Measurements from ENCODE around the gene AUNIP. TPM values are rescaled to one million over a fixed set of nuclear protein-coding genes. Genes with fewer than 3 reads are reported as not detected.

The AUNIP gene
- polyA plus RNA-seq, 3 donors, result 0.19 to 0.44 (median 0.44) TPM

- Histone ChIP-seq H2AFZ (ENCODE audit: insufficient read depth, low read depth, low read length, poor library complexity, severe bottlenecking) (peak overlapping the region; percentile 65), H3K4me3 (replicated peaks in 1 of 3; ENCODE audit: low read depth in 2 of 3, low read length in 3 of 3) (no peak overlapping the region), H3K79me2 (ENCODE audit: insufficient read depth, low read length) (peaks cover 10% of the 10 kb centered on the region), H3K27ac (ENCODE audit: low read depth in 1 of 2, low read length in 2 of 2) (peak overlapping the region in 1 of 2 donors; percentile 34), H3K4me2 (replicated peaks; ENCODE audit: extremely low read depth, low read length, poor library complexity, severe bottlenecking) (peak overlapping the region; percentile 21), H3K27me3 (ENCODE audit: control insufficient read depth in 2 of 2, insufficient read depth in 2 of 2, low read length in 2 of 2) (no peaks in the 10 kb centered on the region), H3K9ac (ENCODE audit: insufficient read depth, low read length, poor library complexity, severe bottlenecking) (no peak overlapping the region), H3K36me3 (replicated peaks in 1 of 2; ENCODE audit: control insufficient read depth in 1 of 2, insufficient read depth in 2 of 2, low read length in 2 of 2) (peaks cover 0 to 31% of the 10 kb centered on the region in 2 donors), H4K20me1 (ENCODE audit: insufficient read depth, low read length) (no peaks in the 10 kb centered on the region), H3K9me3 (replicated peaks in 1 of 2; ENCODE audit: control insufficient read depth in 1 of 2, insufficient read depth in 1 of 2, low read length in 2 of 2) (no peaks in the 10 kb centered on the region), H3K4me1 (ENCODE audit: control insufficient read depth in 1 of 2, insufficient read depth in 2 of 2, low read length in 2 of 2) (peaks cover 15 to 19% of the 10 kb centered on the region in 2 donors)
- H3K27ac Mint-ChIP-seq, result peak overlapping the region in 3 of 7 donors; percentile 41 to 66 (median 63)
- H3K4me3 Mint-ChIP-seq, result no peak overlapping the region
- DNase-seq, result peak; percentile 85 to 89 (median 86)
- 20% methylated on average over 9 of the region's 12 CpGs for WGBS (ENCODE audit: insufficient coverage)
- intact Hi-C loops (cut with micrococcal nuclease), result loop anchor here in 1 of 2 donors (1.0 kb wide), 1 partner anchor 102 kb away; no protein-coding TSS in a partner anchor
- TF ChIP-seq, protein P1, sequence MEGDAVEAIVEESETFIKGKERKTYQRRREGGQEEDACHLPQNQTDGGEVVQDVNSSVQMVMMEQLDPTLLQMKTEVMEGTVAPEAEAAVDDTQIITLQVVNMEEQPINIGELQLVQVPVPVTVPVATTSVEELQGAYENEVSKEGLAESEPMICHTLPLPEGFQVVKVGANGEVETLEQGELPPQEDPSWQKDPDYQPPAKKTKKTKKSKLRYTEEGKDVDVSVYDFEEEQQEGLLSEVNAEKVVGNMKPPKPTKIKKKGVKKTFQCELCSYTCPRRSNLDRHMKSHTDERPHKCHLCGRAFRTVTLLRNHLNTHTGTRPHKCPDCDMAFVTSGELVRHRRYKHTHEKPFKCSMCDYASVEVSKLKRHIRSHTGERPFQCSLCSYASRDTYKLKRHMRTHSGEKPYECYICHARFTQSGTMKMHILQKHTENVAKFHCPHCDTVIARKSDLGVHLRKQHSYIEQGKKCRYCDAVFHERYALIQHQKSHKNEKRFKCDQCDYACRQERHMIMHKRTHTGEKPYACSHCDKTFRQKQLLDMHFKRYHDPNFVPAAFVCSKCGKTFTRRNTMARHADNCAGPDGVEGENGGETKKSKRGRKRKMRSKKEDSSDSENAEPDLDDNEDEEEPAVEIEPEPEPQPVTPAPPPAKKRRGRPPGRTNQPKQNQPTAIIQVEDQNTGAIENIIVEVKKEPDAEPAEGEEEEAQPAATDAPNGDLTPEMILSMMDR (IDR thresholded peaks at IDR 0.05), result peak; percentile 97
- H3K36me3 Mint-ChIP-seq, result peaks cover 13 to 29% of the 10 kb centered on the region in 2 donors
- H3K27me3 Mint-ChIP-seq (ENCODE audit: low read depth in 3 of 3), result no peaks in the 10 kb centered on the region
- H3K4me1 Mint-ChIP-seq, result peaks cover 20% of the 10 kb centered on the region
- H3K9me3 Mint-ChIP-seq, result no peaks in the 10 kb centered on the region
Observed at GRCh38 chr1:25895365-25895990, 36.2 kb upstream of the AUNIP start.

- Histone ChIP-seq H3K9me3 (replicated peaks in 1 of 2; ENCODE audit: control insufficient read depth in 1 of 2, insufficient read depth in 1 of 2, low read length in 2 of 2) (no peaks in the 10 kb centered on the region), H3K9ac (ENCODE audit: insufficient read depth, low read length, poor library complexity, severe bottlenecking) (no peak overlapping the region), H3K36me3 (replicated peaks in 1 of 2; ENCODE audit: control insufficient read depth in 1 of 2, insufficient read depth in 2 of 2, low read length in 2 of 2) (peaks cover 0 to 7% of the 10 kb centered on the region in 2 donors), H3K79me2 (ENCODE audit: insufficient read depth, low read length) (no peaks in the 10 kb centered on the region), H2AFZ (ENCODE audit: insufficient read depth, low read depth, low read length, poor library complexity, severe bottlenecking) (no peak overlapping the region), H4K20me1 (ENCODE audit: insufficient read depth, low read length) (no peaks in the 10 kb centered on the region), H3K4me3 (replicated peaks in 1 of 3; ENCODE audit: low read depth in 2 of 3, low read length in 3 of 3) (no peak overlapping the region), H3K4me2 (replicated peaks; ENCODE audit: extremely low read depth, low read length, poor library complexity, severe bottlenecking) (no peak overlapping the region), H3K4me1 (ENCODE audit: control insufficient read depth in 1 of 2, insufficient read depth in 2 of 2, low read length in 2 of 2) (peaks cover 15 to 19% of the 10 kb centered on the region in 2 donors), H3K27me3 (ENCODE audit: control insufficient read depth in 2 of 2, insufficient read depth in 2 of 2, low read length in 2 of 2) (no peaks in the 10 kb centered on the region), H3K27ac (ENCODE audit: low read depth in 1 of 2, low read length in 2 of 2) (no peak overlapping the region)
- intact Hi-C loops (cut with micrococcal nuclease), result no loop called here
- Mint-ChIP-seq H3K4me3 (no peak overlapping the region), H3K4me1 (peaks cover 20% of the 10 kb centered on the region), H3K36me3 (peaks cover 7 to 15% of the 10 kb centered on the region in 2 donors), H3K9me3 (no peaks in the 10 kb centered on the region), H3K27me3 (ENCODE audit: low read depth in 3 of 3) (no peaks in the 10 kb centered on the region), H3K27ac (no peak overlapping the region)
- 95% methylated on average over 3 of the region's 4 CpGs for WGBS (ENCODE audit: insufficient coverage)
- DNase-seq, result no peak
- TF ChIP-seq, protein P1 (IDR thresholded peaks at IDR 0.05), result no peak
Observed at GRCh38 chr1:25893116-25893515, 33.9 kb upstream of the AUNIP start.
